HG02885 (cell line): ENCODE measurements around the gene PEF1.

Source experiments
- ATAC-seq: cut with Tn5 transposase; IDR thresholded peaks from one replicate; pipeline ENCODE4 v1.9.1; 2021; ENCODE audit warnings: mild to moderate bottlenecking; ENCODE audit not compliant: unreplicated experiment, poor library complexity

Gene PEF1

GRCh38 chr1:31617916-31618746 is 26.5 kb downstream of the PEF1 start:
- ATAC-seq, result no peak

- ATAC-seq, result no peak
These were observed 27.3 kb downstream of the PEF1 start, which contains the start of gene HCRTR1 for GRCh38 chr1:31617218-31617915. TSS of gene HCRTR1 (plus strand) at chr1:31617689. CDS start at chr1:31619193, 1,504 bp downstream.

- no peak for ATAC-seq
These were observed 28.7 kb downstream of the PEF1 start for GRCh38 chr1:31615939-31616338.

GRCh38 chr1:31615414-31615813 is 29.3 kb downstream of the PEF1 start:
- ATAC-seq, result no peak

- ATAC-seq, result no peak
These were observed 30.2 kb downstream of the PEF1 start for GRCh38 chr1:31614414-31615005.

- no peak for ATAC-seq
These were observed 35.1 kb downstream of the PEF1 start for GRCh38 chr1:31609514-31610118.

GRCh38 chr1:31607360-31607759 is 37.3 kb downstream of the PEF1 start:
- no peak for ATAC-seq

GRCh38 chr1:31605908-31606427 is 38.7 kb downstream of the PEF1 start:
- peak; percentile 81 for ATAC-seq

GRCh38 chr1:31602081-31602480 is 42.6 kb downstream of the PEF1 start:
- ATAC-seq, result no peak

GRCh38 chr1:31600641-31601040 is 44.0 kb downstream of the PEF1 start:
- ATAC-seq, result no peak

GRCh38 chr1:31598980-31599379 is 45.7 kb downstream of the PEF1 start:
- ATAC-seq, result no peak

- ATAC-seq, result no peak
These were observed 48.0 kb downstream of the PEF1 start for GRCh38 chr1:31596737-31597097.

GRCh38 chr1:31595836-31596736 is 48.6 kb downstream of the PEF1 start:
- no peak for ATAC-seq

GRCh38 chr1:31593770-31594632 is 50.7 kb downstream of the PEF1 start:
- ATAC-seq, result no peak

- no peak for ATAC-seq
These were observed 51.5 kb downstream of the PEF1 start for GRCh38 chr1:31593136-31593665.

GRCh38 chr1:31592132-31592531 is 52.5 kb downstream of the PEF1 start:
- no peak for ATAC-seq

- no peak for ATAC-seq
These were observed 53.1 kb downstream of the PEF1 start for GRCh38 chr1:31591425-31592093.
